Measurements from ENCODE around the gene NR4A1.
"Not testable (repeated sequence)": the region's sequence is repeated elsewhere in the genome, so short reads cannot be mapped to it uniquely, and the experiment has no call there.

The NR4A1 gene

GRCh38 chr12:52097045-52097666 lies 45.9 kb downstream of the NR4A1 start:
- no peak for DNase-seq (ENCODE audit: low read depth in 2 of 2, low spot score in 1 of 2)

GRCh38 chr12:52104431-52105089 lies 53.3 kb downstream of the NR4A1 start:
- not testable (repeated sequence) for DNase-seq (ENCODE audit: low read depth in 2 of 2, low spot score in 1 of 2)
